ENCODE results near the gene FPGS.

FPGS gene

DNA sequence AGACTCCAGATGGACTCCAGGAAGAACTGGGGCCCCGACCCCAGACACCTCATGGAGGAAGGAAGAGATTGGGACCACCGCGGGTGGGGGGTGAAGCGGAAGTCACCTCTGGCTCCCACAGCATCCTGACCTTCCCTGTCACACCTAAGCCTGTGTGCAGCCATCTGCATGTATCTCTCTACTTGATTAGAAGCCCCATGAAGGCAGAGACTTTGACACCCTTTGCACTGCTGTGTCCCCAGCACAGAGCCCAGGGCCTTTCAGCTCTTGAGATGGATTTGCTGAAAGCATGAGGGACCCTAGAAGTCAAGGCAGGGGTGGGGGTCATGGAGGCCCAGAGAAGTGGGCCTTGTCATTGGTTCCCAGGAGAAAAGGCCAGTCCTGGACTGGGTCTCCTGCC, 54.6 kb downstream of the FPGS start:
- no peak for DNase-seq (ENCODE audit: low read depth)
- TF ChIP-seq, protein P1, sequence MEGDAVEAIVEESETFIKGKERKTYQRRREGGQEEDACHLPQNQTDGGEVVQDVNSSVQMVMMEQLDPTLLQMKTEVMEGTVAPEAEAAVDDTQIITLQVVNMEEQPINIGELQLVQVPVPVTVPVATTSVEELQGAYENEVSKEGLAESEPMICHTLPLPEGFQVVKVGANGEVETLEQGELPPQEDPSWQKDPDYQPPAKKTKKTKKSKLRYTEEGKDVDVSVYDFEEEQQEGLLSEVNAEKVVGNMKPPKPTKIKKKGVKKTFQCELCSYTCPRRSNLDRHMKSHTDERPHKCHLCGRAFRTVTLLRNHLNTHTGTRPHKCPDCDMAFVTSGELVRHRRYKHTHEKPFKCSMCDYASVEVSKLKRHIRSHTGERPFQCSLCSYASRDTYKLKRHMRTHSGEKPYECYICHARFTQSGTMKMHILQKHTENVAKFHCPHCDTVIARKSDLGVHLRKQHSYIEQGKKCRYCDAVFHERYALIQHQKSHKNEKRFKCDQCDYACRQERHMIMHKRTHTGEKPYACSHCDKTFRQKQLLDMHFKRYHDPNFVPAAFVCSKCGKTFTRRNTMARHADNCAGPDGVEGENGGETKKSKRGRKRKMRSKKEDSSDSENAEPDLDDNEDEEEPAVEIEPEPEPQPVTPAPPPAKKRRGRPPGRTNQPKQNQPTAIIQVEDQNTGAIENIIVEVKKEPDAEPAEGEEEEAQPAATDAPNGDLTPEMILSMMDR (IDR thresholded peaks at IDR 0.05; ENCODE audit: low read depth, low read length, missing control alignments): no peak
- no peak overlapping the region for H3K4me3 ChIP-seq (ENCODE audit: low read depth, low read length)

GRCh38 chr9:127858041-127858512, 55.4 kb downstream of the FPGS start:
- H3K4me3 ChIP-seq (ENCODE audit: low read depth, low read length): no peak overlapping the region
- DNase-seq (ENCODE audit: low read depth): no peak
- TF ChIP-seq, protein P1 (IDR thresholded peaks at IDR 0.05; ENCODE audit: low read depth, low read length, missing control alignments): no peak

DNA sequence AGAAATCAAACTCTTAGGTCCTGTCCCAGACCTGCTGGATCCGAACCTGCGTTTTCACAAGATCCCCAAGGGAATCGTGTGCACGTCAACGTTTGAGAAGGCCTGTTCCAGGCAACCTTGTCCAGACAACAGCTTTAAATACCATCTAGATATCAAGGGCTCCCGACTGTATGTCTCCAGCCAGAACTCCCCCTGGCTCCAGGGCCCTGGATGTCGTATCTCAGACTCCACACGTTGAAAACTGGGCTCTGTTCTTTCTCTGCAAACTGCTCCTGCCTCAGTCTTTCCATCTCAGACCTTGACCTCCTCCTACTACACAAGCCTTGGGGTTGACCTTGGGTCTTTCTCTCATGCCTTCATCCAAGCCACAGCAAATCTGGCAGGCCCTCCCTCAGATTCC, 57.6 kb downstream of the FPGS start:
- TF ChIP-seq, protein P1 (IDR thresholded peaks at IDR 0.05; ENCODE audit: low read depth, low read length, missing control alignments): no peak
- no peak overlapping the region for H3K4me3 ChIP-seq (ENCODE audit: low read depth, low read length)
- DNase-seq (ENCODE audit: low read depth): no peak

DNA sequence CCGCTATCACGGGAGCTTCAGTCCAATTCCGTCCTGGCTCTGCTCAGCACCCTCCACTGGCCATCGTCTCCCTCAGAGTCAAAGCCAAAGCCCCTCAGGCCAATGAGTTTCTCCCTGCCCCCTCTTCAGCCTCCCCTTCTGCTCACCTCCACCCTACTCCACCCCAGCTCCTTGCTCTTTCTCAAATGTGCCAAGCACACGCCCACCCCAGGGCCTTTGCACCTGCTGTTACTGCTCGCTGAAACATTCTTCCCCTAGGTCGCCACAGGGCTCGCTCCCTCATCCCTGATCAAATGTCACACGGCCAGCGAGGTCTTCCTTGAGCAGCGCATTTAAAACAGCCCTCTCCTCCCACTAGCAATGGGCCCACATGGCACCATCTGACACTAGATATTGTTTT, 58.1 kb downstream of the FPGS start:
- TF ChIP-seq, protein P1 (IDR thresholded peaks at IDR 0.05; ENCODE audit: low read depth, low read length, missing control alignments): no peak
- H3K4me3 ChIP-seq (ENCODE audit: low read depth, low read length): no peak overlapping the region
- no peak for DNase-seq (ENCODE audit: low read depth)

DNA sequence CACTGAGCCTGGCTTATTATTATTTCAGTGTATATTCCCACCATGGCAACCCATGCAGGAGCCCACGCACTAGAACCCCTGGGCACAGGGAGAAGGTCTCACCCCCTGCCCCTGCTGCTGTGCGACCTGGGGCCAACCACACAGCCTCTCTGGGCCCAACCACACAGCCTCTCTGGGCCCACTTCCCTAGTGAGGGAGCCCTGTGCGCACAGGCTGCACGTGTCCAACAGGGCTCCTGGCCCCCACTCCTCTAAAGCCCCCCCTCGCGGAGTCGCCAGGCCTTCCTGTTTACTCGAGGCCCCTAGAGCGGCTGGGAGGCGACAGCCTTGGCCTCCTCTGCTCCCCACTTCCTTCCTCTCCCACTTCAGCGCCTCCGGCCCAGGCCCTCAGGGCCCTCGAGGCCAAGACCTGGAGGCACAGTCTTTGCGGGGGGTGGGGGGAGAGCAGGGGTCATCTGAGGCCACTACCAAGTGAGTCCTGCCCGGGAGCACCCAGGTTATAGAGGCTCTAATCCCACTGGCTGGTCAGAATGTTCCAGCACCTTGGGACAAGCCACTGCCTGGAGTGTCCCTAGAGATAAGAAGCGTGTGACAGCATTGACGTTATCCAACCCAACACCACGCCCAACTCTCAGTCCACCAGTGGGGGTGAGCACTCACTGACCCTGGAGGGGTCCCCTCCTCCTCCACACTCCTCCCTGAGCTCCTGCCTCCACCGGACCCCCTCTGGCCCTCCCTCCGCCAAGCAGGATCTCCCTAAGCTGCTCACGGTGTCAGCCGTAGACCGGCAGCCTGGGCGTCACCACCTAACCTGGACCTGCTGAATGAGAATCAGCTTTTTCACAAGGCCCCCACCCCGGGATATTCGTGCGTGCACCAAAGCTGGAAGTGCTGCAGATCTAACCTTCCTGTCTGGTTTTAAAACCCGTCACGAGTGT, 59.7 kb downstream of the FPGS start:
- TF ChIP-seq, protein P1 (IDR thresholded peaks at IDR 0.05; ENCODE audit: low read depth, low read length, missing control alignments): no peak
- no peak for DNase-seq (ENCODE audit: low read depth)
- no peak overlapping the region for H3K4me3 ChIP-seq (ENCODE audit: low read depth, low read length)

- TF ChIP-seq, protein P1 (IDR thresholded peaks at IDR 0.05; ENCODE audit: low read depth, low read length, missing control alignments): no peak
- no peak overlapping the region for H3K4me3 ChIP-seq (ENCODE audit: low read depth, low read length)
- no peak for DNase-seq (ENCODE audit: low read depth)
Measured at GRCh38 chr9:127863191-127863621, 60.5 kb downstream of the FPGS start.

Measured in GM12864 (cell line).